Measurements from ENCODE around the gene ARHGAP6. TPM values are rescaled to one million over a fixed set of nuclear protein-coding genes. Genes with fewer than 3 reads are reported as not detected.
"Not testable (repeated sequence)": the region's sequence is repeated elsewhere in the genome, so short reads cannot be mapped to it uniquely, and the experiment has no call there.

Gene ARHGAP6
- polyA plus RNA-seq, 5 donors = 17.4 to 25.1 (median 21.4) TPM

GRCh38 chrX:11655282-11656015 lies 10.3 kb downstream of the ARHGAP6 start:
- DNase-seq = no peak

- DNase-seq = no peak
These were observed 16.8 kb downstream of the ARHGAP6 start for GRCh38 chrX:11648705-11649519.

GRCh38 chrX:11647138-11647537 lies 18.6 kb downstream of the ARHGAP6 start:
- no peak for DNase-seq

DNA sequence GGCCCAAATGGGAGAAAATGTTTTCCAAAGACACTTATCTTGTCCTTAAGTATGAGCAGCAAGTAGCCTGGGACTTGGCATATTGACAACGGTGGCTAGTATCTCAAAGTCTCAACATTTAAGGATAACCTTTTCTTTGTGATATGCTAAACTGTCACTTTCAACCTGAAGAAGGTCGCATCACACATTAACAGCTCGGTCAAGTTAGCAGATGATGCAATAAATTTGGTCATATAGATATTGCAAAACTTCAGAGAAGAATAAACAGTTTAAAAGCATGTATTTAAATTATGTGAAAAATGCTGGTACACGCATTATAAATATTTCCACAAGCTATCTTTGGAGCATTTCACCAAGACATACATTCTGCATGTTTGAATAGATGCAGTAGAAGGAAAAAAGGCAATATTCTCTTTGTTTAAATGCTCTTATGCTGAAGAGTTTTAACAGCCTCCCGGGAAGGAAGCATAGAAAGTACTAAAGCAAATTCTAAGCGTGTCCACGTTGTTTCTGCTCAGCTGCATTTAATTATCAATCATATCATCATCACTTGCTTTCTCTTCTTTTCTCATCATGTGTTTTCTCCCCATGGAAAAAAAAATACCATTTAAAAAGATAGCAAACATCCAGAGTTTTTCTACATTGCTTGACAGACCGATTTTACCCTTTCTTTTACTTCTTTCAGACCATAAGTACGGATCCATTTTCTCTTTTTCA lies 24.2 kb downstream of the ARHGAP6 start:
- DNase-seq = no peak

DNA sequence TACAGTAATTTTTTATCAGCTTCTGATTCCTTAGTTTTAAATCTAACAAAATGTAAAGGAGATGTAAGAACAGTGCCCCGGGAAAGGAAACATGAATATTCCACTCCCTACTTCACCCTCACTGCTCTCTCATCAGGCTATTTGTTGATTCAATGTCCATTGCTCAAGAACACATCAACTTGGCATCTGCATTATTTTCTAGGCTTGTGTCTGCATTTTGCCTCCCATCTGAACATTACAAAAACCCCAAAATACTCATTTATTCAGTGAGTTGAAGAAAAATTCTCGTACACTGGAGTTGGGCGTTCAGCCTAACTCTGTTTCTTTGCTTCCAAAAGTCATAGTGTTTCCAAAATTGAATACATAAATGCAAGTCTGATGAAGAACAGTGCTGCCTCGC lies 25.6 kb downstream of the ARHGAP6 start:
- DNase-seq = no peak

DNA sequence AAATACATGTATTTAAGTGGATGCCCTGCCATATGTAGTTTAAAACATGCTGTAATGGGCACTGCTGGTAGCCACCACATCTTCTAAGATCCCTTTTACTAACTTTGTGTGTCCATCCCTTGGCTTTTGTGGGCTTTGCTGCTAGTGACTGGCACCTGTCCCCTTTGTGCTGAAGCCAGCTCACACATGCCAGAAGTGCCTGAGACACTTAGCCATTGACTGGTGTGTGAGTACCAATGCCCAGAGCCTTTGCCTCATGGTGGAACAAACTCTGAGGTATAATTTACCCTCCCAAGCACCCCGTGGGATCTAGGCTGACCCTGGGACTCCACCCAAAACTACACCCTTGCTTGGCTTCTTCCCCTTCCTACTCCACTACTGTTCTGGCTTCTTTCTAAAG lies 33.0 kb downstream of the ARHGAP6 start:
- DNase-seq = no peak

- DNase-seq = no peak
These were observed 36.0 kb downstream of the ARHGAP6 start for GRCh38 chrX:11629593-11630211.

DNA sequence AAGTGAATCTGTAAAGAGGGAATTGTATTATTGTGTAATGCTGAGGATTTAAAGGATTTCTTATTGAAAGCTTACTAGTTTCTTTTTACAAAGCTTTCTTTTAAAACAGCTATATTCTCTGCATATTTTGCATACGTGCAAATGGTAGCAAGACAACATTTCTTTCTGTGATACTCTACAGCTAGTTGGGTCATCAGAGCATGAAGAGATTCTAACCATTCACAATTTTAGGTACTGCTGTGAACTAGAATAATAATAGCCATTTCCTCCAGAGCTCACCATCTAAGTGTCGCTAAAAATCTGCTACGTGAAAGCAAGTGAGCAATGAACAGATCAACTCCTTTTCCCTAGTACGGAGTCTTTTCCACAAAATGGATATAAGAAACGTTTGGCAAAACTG lies 37.3 kb downstream of the ARHGAP6 start:
- no peak for DNase-seq

DNA sequence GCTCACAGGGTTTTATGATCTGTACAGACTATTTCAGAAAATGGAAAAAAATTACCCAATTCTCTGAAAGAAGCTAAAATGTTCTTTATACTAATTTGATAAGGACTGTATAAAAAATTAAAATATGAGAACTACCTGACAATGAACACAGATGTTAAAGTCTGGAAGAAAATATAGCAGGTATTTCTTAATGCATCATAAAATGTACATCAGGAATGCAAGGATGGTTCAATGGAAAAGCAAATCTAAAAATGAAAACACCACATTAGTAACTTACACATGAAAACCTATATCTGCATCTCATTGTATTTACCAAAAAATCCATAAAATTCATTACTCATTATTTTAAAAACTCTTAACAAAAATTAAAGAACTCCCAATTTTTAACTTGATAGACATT lies 39.4 kb downstream of the ARHGAP6 start:
- DNase-seq = no peak

- DNase-seq = no peak
These were observed 46.3 kb downstream of the ARHGAP6 start for GRCh38 chrX:11619441-11619840.

DNA sequence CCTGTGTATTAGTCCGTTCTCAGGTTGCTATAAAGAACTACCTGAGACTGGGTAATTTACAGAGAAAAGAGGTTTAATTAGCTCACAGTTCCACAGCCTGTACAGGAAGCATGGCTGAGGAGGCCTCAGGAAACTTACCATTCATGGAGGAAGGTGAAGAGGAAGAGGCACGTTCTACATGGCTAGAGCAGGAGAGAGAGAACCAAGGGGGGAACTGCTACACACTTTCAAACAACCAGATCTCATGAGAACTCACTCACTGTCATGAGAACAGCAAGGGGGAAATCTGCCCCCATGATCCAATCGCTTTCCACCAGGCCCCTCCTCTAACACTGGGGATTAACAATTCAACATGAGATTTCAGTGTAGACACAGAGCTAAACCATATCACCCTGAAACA lies 51.5 kb downstream of the ARHGAP6 start:
- not testable (repeated sequence) for DNase-seq

DNA sequence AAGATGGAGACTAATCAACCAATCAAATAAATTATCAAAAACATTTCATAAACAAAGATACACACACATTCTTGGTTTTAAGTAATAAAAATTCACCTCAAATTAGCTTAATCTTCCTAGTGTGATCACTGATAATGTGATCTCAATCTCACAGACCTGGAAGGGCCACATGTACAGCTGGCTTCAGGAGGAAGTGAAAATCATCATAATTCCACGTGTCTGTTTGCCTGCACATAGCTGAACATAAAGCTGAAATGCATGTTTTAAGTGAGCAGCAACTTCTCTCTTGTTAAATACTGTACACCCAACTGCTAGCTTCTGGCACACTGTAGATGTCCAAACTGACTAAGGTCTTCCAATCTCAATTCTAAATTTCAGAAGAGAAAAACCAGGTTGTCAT lies 53.8 kb downstream of the ARHGAP6 start:
- DNase-seq = no peak

DNA sequence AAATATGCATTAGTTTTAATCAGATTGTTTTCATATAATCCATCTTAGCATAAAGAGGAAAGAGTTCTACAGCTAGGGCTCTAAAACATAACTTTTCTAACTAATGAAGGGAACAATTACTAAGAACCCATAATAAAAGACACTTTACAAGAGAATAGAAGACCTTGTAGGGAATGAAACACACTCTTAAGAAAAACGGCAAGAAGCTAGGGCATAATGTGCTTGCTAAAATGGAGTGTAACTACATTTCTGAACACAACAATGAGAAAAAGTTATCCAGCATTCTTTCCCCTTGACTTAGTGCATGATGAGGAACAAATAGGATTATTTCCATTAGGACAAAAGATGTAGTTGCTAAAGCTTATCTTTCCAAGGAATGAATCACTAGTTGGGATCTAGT lies 54.6 kb downstream of the ARHGAP6 start:
- DNase-seq = no peak

GRCh38 chrX:11609109-11609508 lies 56.6 kb downstream of the ARHGAP6 start:
- DNase-seq = no peak

GRCh38 chrX:11606408-11606807 lies 59.3 kb downstream of the ARHGAP6 start:
- DNase-seq = no peak

DNA sequence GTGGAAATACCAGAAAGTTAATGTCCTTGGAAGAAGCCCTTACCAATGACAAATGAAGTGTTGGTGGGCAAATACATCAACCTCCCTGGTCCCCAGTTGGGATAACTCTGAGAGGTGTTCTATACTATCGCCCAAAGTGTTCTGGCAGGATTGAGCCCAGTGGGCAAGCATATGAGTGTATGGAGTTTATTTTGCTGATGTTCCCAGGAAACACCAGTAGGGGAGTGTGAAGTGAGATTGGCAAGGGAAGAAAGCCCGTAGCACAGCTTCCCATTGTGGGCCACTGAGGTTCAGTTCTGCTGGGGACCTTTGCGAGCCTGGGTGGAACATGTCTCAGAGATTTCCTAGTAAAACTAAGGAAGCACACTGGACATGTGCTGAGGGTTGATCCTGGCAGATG lies 65.1 kb downstream of the ARHGAP6 start:
- no peak for DNase-seq

- DNase-seq = no peak
These were observed 68.2 kb downstream of the ARHGAP6 start for GRCh38 chrX:11597479-11597878.

DNA sequence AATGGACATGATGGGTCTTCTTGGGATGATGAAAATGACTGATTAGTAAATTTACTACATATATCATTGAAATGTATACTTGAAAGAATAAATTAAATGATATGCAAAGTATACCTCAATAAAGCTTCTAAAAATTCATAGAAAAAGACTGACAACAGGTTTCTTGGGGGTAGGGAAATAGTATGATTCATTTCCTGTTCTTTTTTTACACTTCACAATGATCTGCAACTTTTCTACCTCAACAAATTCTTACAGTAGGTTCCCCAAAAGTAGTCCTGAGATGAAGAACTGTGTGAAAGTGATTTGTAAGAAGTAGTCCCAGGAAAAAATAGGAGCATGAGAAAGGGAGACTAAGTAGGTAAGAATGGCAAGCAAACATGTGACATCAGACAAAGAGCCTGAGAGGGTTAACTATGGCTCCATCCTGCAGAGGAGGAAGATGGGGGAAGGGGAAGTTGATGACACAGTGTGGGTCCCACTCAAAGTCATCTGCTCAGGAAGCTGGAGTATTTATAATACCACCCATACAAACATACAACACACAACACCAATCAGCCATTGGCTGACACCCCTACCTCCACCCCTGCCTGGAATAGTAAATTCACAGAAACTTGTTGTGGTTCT lies 73.9 kb downstream of the ARHGAP6 start:
- DNase-seq = no peak

- no peak for DNase-seq
These were observed 76.1 kb downstream of the ARHGAP6 start for GRCh38 chrX:11589641-11590040.

DNA sequence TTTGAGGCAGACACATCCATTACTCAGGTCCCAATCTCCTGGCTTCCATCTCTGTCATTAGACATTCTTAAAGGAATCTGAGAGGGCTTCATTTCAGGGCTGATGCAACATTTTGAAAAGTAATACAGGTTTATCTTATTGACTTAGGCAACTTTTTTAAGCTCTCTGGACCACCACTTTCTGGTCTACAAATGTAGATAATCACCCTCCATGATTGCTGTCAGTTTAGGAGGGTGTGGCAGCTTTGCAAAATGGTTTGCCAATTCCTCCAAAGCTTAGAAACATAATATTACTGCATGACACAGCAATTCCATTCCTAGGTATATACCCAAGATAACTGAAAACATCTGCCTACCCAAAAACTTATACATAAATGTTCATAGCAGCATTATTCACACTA lies 77.6 kb downstream of the ARHGAP6 start:
- DNase-seq = no peak

- no peak for DNase-seq
These were observed 80.5 kb downstream of the ARHGAP6 start for GRCh38 chrX:11585174-11585573.

GRCh38 chrX:11580789-11581188 lies 84.9 kb downstream of the ARHGAP6 start:
- no peak for DNase-seq
